MCF 10A (cell line): ENCODE data around the gene DPP4. TPM values are rescaled to one million over a fixed set of nuclear protein-coding genes. Genes with fewer than 3 reads are reported as not detected.

ENCODE experiments used
- BruUV-seq: library from RNA; stranded (reverse); fragments of 400-500 nt; replicated peaks from 2 replicates; lab custom pipeline; 2021; lab: Mats Ljungman, UMichigan
- CTCF ChIA-PET: fragments of 300-600 bp; sonication (Branson Sonifier 250); formaldehyde crosslinking; extraction: SDS; loops from one replicate; lab custom pipeline; 2021; ENCODE audit warnings: antibody characterized with exemption, inconsistent platforms; lab: Yijun Ruan, JAX
- POLR2A ChIA-PET: fragments of 300-600, 350-650 bp; sonication (Branson Sonifier 250); formaldehyde crosslinking; extraction: SDS; loops from one replicate; lab custom pipeline; 2020; ENCODE audit warnings: antibody characterized with exemption, inconsistent platforms; lab: Yijun Ruan, JAX
- DNase-seq: peaks from one replicate; pipeline ENCODE4 v3.0.0-alpha.2; 2018; ENCODE audit not compliant: unreplicated experiment
- H3K27ac Mint-ChIP-seq: one replicate; pipeline ENCODE4 v1.8.0; 2022; ENCODE audit warnings: mild to moderate bottlenecking, low read depth, mixed read lengths; ENCODE audit not compliant: unreplicated experiment
- H3K27me3 Mint-ChIP-seq: one replicate; pipeline ENCODE4 v1.8.0; 2022; ENCODE audit warnings: mixed read lengths; ENCODE audit not compliant: insufficient read depth, unreplicated experiment
- H3K36me3 Mint-ChIP-seq: one replicate; pipeline ENCODE4 v1.8.0; 2022; ENCODE audit warnings: mild to moderate bottlenecking, moderate library complexity, mixed read lengths; ENCODE audit not compliant: insufficient read depth, unreplicated experiment
- H3K4me1 Mint-ChIP-seq: one replicate; pipeline ENCODE4 v1.8.0; 2022; ENCODE audit warnings: mixed read lengths; ENCODE audit not compliant: insufficient read depth, unreplicated experiment
- H3K4me3 Mint-ChIP-seq: one replicate; pipeline ENCODE4 v1.8.0; 2022; ENCODE audit warnings: mild to moderate bottlenecking, moderate library complexity, mixed read lengths; ENCODE audit not compliant: unreplicated experiment
- H3K9me3 Mint-ChIP-seq: one replicate; pipeline ENCODE4 v1.8.0; 2022; ENCODE audit warnings: mixed read lengths; ENCODE audit not compliant: unreplicated experiment
- intact Hi-C: fragments of 100-400 bp; cut with micrococcal nuclease; formaldehyde crosslinking; loops from 2 replicates; pipeline ENCODE4 v1.14.1; 2022
- total RNA-seq: library from RNA; stranded (reverse); gene quantifications from 2 replicates; pipeline ENCODE4 v1.2.3, GENCODE V29; 2022
- TF ChIP-seq, protein P1 (sequence below): fragments of 200-600 bp; IDR thresholded peaks from one replicate; pipeline ENCODE4 v1.8.0; 2022; ENCODE audit warnings: antibody characterized with exemption, mild to moderate bottlenecking; ENCODE audit not compliant: unreplicated experiment

The DPP4 gene
- total RNA-seq, 1 experiment from 2014 or later, result not detected

GRCh38 chr2:162017233-162017632, 56.8 kb downstream of the DPP4 start:
- ChIA-PET POLR2A (interaction anchor here (0.5 to 1.2 kb wide), 2 partner anchors 18 to 30 kb away, joined by 3 to 4 read pairs; no protein-coding TSS in a partner anchor), CTCF (interaction anchor here (0.6 to 1.3 kb wide), 3 partner anchors 10 to 1709 kb away, joined by 3 read pairs; no protein-coding TSS in a partner anchor)
- intact Hi-C loops, result no loop called here
- TF ChIP-seq, protein P1, sequence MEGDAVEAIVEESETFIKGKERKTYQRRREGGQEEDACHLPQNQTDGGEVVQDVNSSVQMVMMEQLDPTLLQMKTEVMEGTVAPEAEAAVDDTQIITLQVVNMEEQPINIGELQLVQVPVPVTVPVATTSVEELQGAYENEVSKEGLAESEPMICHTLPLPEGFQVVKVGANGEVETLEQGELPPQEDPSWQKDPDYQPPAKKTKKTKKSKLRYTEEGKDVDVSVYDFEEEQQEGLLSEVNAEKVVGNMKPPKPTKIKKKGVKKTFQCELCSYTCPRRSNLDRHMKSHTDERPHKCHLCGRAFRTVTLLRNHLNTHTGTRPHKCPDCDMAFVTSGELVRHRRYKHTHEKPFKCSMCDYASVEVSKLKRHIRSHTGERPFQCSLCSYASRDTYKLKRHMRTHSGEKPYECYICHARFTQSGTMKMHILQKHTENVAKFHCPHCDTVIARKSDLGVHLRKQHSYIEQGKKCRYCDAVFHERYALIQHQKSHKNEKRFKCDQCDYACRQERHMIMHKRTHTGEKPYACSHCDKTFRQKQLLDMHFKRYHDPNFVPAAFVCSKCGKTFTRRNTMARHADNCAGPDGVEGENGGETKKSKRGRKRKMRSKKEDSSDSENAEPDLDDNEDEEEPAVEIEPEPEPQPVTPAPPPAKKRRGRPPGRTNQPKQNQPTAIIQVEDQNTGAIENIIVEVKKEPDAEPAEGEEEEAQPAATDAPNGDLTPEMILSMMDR, result no peak
- H3K27me3 Mint-ChIP-seq, result peaks cover 11% of the 10 kb centered on the region
- no peaks in the 10 kb centered on the region for H3K36me3 Mint-ChIP-seq
- H3K9me3 Mint-ChIP-seq, result no peaks in the 10 kb centered on the region
- BruUV-seq, result no TSS peak
- H3K4me3 Mint-ChIP-seq, result no peak overlapping the region
- no peak overlapping the region for H3K27ac Mint-ChIP-seq
- no peaks in the 10 kb centered on the region for H3K4me1 Mint-ChIP-seq
- no peak for DNase-seq

GRCh38 chr2:162016080-162016479, 57.9 kb downstream of the DPP4 start:
- BruUV-seq, result no TSS peak
- Mint-ChIP-seq H3K27me3 (peaks cover 11% of the 10 kb centered on the region), H3K36me3 (no peaks in the 10 kb centered on the region), H3K9me3 (no peaks in the 10 kb centered on the region), H3K4me3 (no peak overlapping the region), H3K4me1 (no peaks in the 10 kb centered on the region), H3K27ac (no peak overlapping the region)
- TF ChIP-seq, protein P1, result no peak
- CTCF ChIA-PET, result interaction anchor here (1.3 kb wide), 1 partner anchor 11 kb away, joined by 3 read pairs; no protein-coding TSS in a partner anchor
- intact Hi-C loops, result no loop called here
- DNase-seq, result no peak
- POLR2A ChIA-PET, result no interaction called here

DNA sequence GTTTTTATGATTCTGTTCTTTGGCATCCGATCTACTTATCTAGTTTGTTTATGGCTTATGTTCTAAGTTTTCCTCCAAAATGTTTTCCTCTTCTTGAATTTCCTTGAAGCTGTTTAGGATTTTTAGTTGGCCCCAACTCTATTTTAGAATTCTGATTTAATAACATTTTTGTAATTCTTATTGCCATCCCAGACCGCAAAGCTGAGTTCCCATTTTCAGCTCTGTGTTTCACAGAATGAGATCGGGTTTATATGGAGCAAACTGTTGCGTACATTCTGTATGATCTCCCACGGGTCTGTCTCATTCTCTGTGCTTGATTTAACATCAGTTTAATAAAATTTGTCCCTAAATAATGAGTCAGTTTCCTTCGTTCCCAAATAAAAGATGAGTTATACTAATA, 59.3 kb downstream of the DPP4 start:
- intact Hi-C loops, result no loop called here
- Mint-ChIP-seq H3K4me1 (no peaks in the 10 kb centered on the region), H3K9me3 (no peaks in the 10 kb centered on the region), H3K27me3 (peaks cover 11% of the 10 kb centered on the region), H3K4me3 (no peak overlapping the region), H3K36me3 (no peaks in the 10 kb centered on the region), H3K27ac (no peak overlapping the region)
- BruUV-seq, result no TSS peak
- POLR2A ChIA-PET, result no interaction called here
- CTCF ChIA-PET, result interaction anchor here (0.6 kb wide), 1 partner anchor 724 kb away, joined by 3 read pairs; no protein-coding TSS in a partner anchor
- TF ChIP-seq, protein P1, result no peak
- DNase-seq, result no peak

- Mint-ChIP-seq H3K27ac (no peak overlapping the region), H3K4me3 (no peak overlapping the region), H3K36me3 (no peaks in the 10 kb centered on the region), H3K9me3 (no peaks in the 10 kb centered on the region), H3K27me3 (peaks cover 11% of the 10 kb centered on the region), H3K4me1 (no peaks in the 10 kb centered on the region)
- no peak for DNase-seq
- TF ChIP-seq, protein P1, result no peak
- ChIA-PET CTCF (interaction anchor here (0.6 to 4.8 kb wide), 4 partner anchors 112 to 723 kb away, joined by 3 to 28 read pairs (median 3); no protein-coding TSS in a partner anchor), POLR2A (interaction anchor here (1.5 kb wide), 1 partner anchor 21 kb away, joined by 4 read pairs; no protein-coding TSS in a partner anchor)
- BruUV-seq, result no TSS peak
- intact Hi-C loops, result no loop called here
Measured at GRCh38 chr2:162013514-162014475, 60.2 kb downstream of the DPP4 start.
